Endothelial cell of umbilical vein (primary cell): ENCODE results near the gene KRTAP9-8. TPM values are rescaled to one million over a fixed set of nuclear protein-coding genes. Genes with fewer than 3 reads are reported as not detected.

Experiments
- BruUV-seq: library from RNA; stranded (reverse); fragments of 400-500 nt; replicated peaks from 2 replicates; lab custom pipeline; 2021; lab: Mats Ljungman, UMichigan
- CTCF ChIA-PET: fragments of 300-600, 350-600 bp; sonication (Branson Sonifier 250); formaldehyde crosslinking; loops from one replicate; lab custom pipeline; 2021; ENCODE audit warnings: antibody characterized with exemption, inconsistent platforms; lab: Charles Lee
- POLR2A ChIA-PET: fragments of 300-600, 350-600 bp; sonication (Branson Sonifier 250); formaldehyde crosslinking; loops from one replicate; lab custom pipeline; 2021; ENCODE audit warnings: antibody characterized with exemption, inconsistent platforms; lab: Charles Lee
- DNase-seq: peaks from one replicate; pipeline ENCODE4 v3.0.0-alpha.2; 2011; ENCODE audit warnings: low read depth, low spot score
- FAIRE-seq: peaks from 2 replicates; lab custom pipeline; 2011; peaks lifted over from hg19 to GRCh38; lab: Jason Lieb, UNC
- H2AFZ ChIP-seq: 2 replicates; pipeline ENCODE4 v1.6.0; 2012; ENCODE audit warnings: low read depth, low read length, control low read depth, inconsistent platforms
- H3K27ac ChIP-seq: 2 replicates; pipeline ENCODE4 v1.5.1; 2011; ENCODE audit warnings: low read depth, mild to moderate bottlenecking, control low read depth, low read length, moderate library complexity; ENCODE audit not compliant: insufficient read depth
- H3K27me3 ChIP-seq, 2 experiments: 2 replicates each; pipeline versions ENCODE4 v1.6.0 to v1.6.1; 2011; ENCODE audit warnings: low read length in 2 of 2, mixed read lengths in 1 of 2; ENCODE audit not compliant: control insufficient read depth in 2 of 2, insufficient read depth in 2 of 2
- H3K36me3 ChIP-seq, 2 experiments: 2 replicates in 1 of 2; 3 replicates in 1 of 2; pipeline ENCODE4 v1.5.1; 2011; ENCODE audit warnings: low read length in 2 of 2, mild to moderate bottlenecking in 1 of 2, moderate library complexity in 1 of 2; ENCODE audit not compliant: control insufficient read depth in 2 of 2, insufficient read depth in 2 of 2; ENCODE audit errors: extremely low read depth in 1 of 2
- H3K4me1 ChIP-seq: 3 replicates; pipeline ENCODE4 v1.5.1; 2011; ENCODE audit warnings: mild to moderate bottlenecking, low read length; ENCODE audit not compliant: control insufficient read depth, insufficient read depth; ENCODE audit errors: extremely low read depth
- H3K4me2 ChIP-seq: 2 replicates; pipeline ENCODE4 v1.6.1; 2011; ENCODE audit warnings: low read length, control low read depth, mixed read lengths; ENCODE audit not compliant: insufficient read depth
- H3K4me3 ChIP-seq, 3 experiments: fragments of 200-600 bp in 1 of 3; sonication (generic), shearing (Covaris generic) in 1 of 3; replicated peaks in 1 of 3; 2 replicates each; pipeline ENCODE4 v1.5.1; 2011 to 2016; ENCODE audit warnings: control low read depth in 3 of 3, low read length in 3 of 3, mild to moderate bottlenecking in 2 of 3, inconsistent platforms in 1 of 3, low read depth in 1 of 3, moderate library complexity in 1 of 3; ENCODE audit not compliant: insufficient read depth in 1 of 3
- H3K79me2 ChIP-seq: 2 replicates; pipeline ENCODE4 v1.6.0; 2012; ENCODE audit warnings: low read length, inconsistent platforms; ENCODE audit not compliant: control insufficient read depth, insufficient read depth
- H3K9ac ChIP-seq: replicated peaks from 2 replicates; pipeline ENCODE3; 2011; ENCODE audit warnings: low read length, control low read depth; ENCODE audit not compliant: insufficient read depth; ENCODE audit errors: extremely low read depth
- H3K9me1 ChIP-seq: replicated peaks from 3 replicates; pipeline ENCODE4 v1.6.0; 2011; ENCODE audit warnings: mild to moderate bottlenecking, low read length; ENCODE audit not compliant: control insufficient read depth, insufficient read depth; ENCODE audit errors: extremely low read depth
- H3K9me3 ChIP-seq: replicated peaks from 2 replicates; pipeline ENCODE4 v1.5.1; 2012; ENCODE audit warnings: low read length, inconsistent platforms; ENCODE audit not compliant: control insufficient read depth, insufficient read depth
- H4K20me1 ChIP-seq: replicated peaks from 2 replicates; pipeline ENCODE3; 2011; ENCODE audit warnings: mild to moderate bottlenecking, low read length; ENCODE audit not compliant: control insufficient read depth, insufficient read depth; ENCODE audit errors: extremely low read depth
- CTCF ChIP-seq, 2 donors: IDR thresholded peaks; 1 replicate in 1 of 2; 2 replicates in 1 of 2; pipeline ENCODE4 v1.5.1; 2011; ENCODE audit warnings: low read length in 2 of 2, mild to moderate bottlenecking in 2 of 2, moderate library complexity in 2 of 2, control low read depth in 1 of 2, inconsistent platforms in 1 of 2, low read depth in 1 of 2; ENCODE audit not compliant: insufficient read depth in 1 of 2; ENCODE audit errors: extremely low read depth in 1 of 2
- EZH2 ChIP-seq: IDR thresholded peaks from 2 replicates; pipeline ENCODE4 v1.6.1; 2012; ENCODE audit warnings: borderline replicate concordance, low read depth, mild to moderate bottlenecking, moderate library complexity, low read length, inconsistent platforms; ENCODE audit not compliant: severe bottlenecking
- FOS ChIP-seq: IDR thresholded peaks from 2 replicates; pipeline ENCODE4 v1.6.1; 2011; ENCODE audit warnings: mild to moderate bottlenecking, low read length, moderate library complexity, borderline replicate concordance; ENCODE audit not compliant: insufficient read depth
- GATA2 ChIP-seq: IDR thresholded peaks from 2 replicates; pipeline ENCODE4 v1.7.0; 2011; ENCODE audit warnings: low read depth, mild to moderate bottlenecking, moderate library complexity, mixed read lengths, low read length; ENCODE audit not compliant: insufficient read length, insufficient read depth
- JUN ChIP-seq: IDR thresholded peaks from 2 replicates; pipeline ENCODE4 v1.6.1; 2011; ENCODE audit warnings: borderline replicate concordance, low read depth; ENCODE audit not compliant: insufficient read length, insufficient read depth
- MAX ChIP-seq: IDR thresholded peaks from 2 replicates; pipeline ENCODE4 v1.6.1; 2011; ENCODE audit not compliant: insufficient read depth, insufficient read length
- MYC ChIP-seq: IDR thresholded peaks from one replicate; pipeline ENCODE4 v1.6.1; 2011; ENCODE audit warnings: mild to moderate bottlenecking, low read depth, low read length
- POLR2A ChIP-seq: IDR thresholded peaks from 2 replicates; pipeline ENCODE4 v1.6.1; 2012; ENCODE audit warnings: low read depth, mild to moderate bottlenecking, control low read depth, low read length
- POLR2AphosphoS5 ChIP-seq: IDR thresholded peaks from 2 replicates; pipeline ENCODE4 v1.6.1; 2012; ENCODE audit warnings: low read depth, mild to moderate bottlenecking, control low read depth, low read length, moderate library complexity; ENCODE audit not compliant: insufficient read depth
- dilution Hi-C: fragments of 300-500 bp; cut with MboI; formaldehyde crosslinking; loops from one replicate; pipeline ENCODE4 v1.15.0; 2019; ENCODE audit warnings: low sequenced_read_pairs; ENCODE audit not compliant: extremely low pct_ligation_motif_present
- intact Hi-C: fragments of 100-400 bp; cut with micrococcal nuclease; formaldehyde crosslinking; loops from one replicate; pipeline ENCODE4 v1.10.0; 2022
- polyA plus RNA-seq, 4 experiments: library from polyadenylated mRNA; depleted of rRNA in 3 of 4; stranded (reverse) in 3 of 4; unstranded in 1 of 4; fragments of >200 nt; gene quantifications; 2 replicates each; pipeline versions ENCODE4 v1.2.1 to v1.2.3, GENCODE V29; 2011 to 2012; ENCODE audit warnings: missing spikeins in 1 of 4
- total RNA-seq: library from RNA; stranded (reverse); gene quantifications from 2 replicates; pipeline ENCODE4 v1.2.3, GENCODE V29; 2021

The KRTAP9-8 gene
- total and polyA plus RNA-seq, 2 donors (not counting 3 experiments of a cell fraction or from before 2014, with no cell fraction given) = not detected

GRCh38 chr17:41211845-41212466, 25.8 kb upstream of the KRTAP9-8 start:
- CTCF ChIA-PET = no interaction called here
- no peaks in the 10 kb centered on the region for H3K79me2 ChIP-seq
- no peaks in the 10 kb centered on the region for H3K27me3 ChIP-seq
- dilution Hi-C loops = no loop called here
- H3K9me3 ChIP-seq = no peaks in the 10 kb centered on the region
- H3K4me2 ChIP-seq = no peak overlapping the region
- BruUV-seq = no TSS peak
- TF ChIP-seq GATA2 (no peak), EZH2 (no peak), POLR2A (no peak), CTCF (IDR thresholded peaks at IDR 0.05; ENCODE audit: extremely low read depth in 1 of 2, insufficient read depth in 1 of 2, low read depth in 1 of 2, low read length in 2 of 2) (no peak), MYC (no peak), MAX (no peak), POLR2AphosphoS5 (no peak), FOS (no peak), JUN (no peak)
- no peak for FAIRE-seq
- H3K9ac ChIP-seq = no peak overlapping the region
- intact Hi-C loops = no loop called here
- no peak overlapping the region for H2AFZ ChIP-seq
- no peaks in the 10 kb centered on the region for H3K36me3 ChIP-seq
- no peaks in the 10 kb centered on the region for H3K4me1 ChIP-seq
- DNase-seq = no peak
- H3K27ac ChIP-seq = no peak overlapping the region
- no peaks in the 10 kb centered on the region for H3K9me1 ChIP-seq
- POLR2A ChIA-PET = no interaction called here
- no peaks in the 10 kb centered on the region for H4K20me1 ChIP-seq
- no peak overlapping the region for H3K4me3 ChIP-seq
